ENCODE measurements around the gene GPRIN2.
"Not testable (repeated sequence)": the region's sequence is repeated elsewhere in the genome, so short reads cannot be mapped to it uniquely, and the experiment has no call there.

Gene GPRIN2

DNA sequence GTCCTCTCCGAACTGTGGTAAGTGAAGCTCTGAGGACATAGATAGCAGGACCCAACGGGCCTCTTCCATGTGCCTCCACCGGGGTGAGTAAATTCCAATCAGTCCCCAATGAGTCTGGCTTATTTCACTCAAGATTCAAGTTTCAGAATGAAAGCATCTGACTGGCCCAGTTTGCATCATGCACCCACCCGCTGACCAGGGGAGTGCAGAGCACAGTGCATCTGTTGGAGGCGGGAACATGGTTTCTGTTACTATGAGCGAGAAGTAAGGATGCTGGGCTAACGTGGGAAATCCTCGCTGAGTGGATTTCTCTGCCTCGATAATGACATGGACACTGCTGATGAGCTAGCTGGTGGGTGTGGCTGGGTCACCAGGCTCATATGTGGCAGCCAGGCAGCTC is 10.7 kb upstream of the GPRIN2 start:
- H3K4me3 ChIP-seq (ENCODE audit: low read depth, low read length): not testable (repeated sequence)

DNA sequence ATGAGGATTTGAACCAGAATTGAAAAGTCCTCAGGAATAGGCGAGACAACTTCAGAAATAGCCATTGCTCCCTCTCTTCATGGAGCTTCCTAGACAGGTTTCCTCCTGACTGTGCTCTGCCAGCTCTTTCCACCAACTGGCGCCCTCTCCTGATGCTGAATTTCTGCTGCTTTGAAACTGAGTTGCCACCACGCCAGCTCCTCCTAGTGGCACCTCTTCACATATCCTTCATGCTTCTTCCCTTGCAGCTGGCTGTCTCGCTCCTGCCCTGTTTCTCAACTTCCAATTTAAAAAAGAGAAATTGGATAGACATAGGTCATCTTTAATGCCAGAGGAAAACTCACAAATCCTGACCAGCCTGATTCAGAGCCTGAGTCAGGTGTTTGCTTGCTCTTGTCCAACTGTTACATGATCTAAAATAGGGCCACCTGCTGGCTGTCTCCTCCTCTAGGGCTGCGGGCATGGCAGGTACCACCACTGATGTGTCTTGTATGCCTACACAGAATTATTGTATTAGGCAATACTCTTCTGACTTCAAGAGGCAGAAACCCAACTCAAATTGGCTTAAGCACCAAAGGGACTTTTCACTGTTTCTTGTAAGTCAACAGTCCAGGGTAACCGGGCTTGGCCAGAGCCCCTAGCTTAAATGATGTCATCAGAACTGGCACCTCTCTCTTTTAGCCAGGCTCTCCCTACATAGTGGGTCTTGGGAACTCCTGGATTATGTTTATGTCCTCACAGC is 9.3 kb upstream of the GPRIN2 start:
- not testable (repeated sequence) for H3K4me3 ChIP-seq (ENCODE audit: low read depth, low read length)

DNA sequence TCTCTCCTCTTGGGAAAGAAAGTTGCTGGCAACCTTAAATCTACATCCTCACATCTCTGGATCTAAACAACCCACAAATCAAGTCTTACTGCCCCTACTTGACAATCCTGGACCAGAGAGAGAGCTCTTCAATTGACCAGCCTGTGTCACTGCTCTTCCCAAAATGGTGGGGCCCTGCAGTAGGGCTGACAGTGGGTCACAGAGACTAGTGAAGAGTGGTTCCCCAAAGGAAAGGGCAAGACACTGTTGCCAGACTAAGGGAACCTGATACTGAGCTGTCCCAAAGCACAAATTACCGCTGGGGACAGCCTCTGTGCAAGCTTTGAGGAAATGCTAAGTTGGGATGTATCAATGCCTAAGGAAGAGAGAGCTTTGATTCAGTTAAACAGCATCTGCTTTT is 4.5 kb upstream of the GPRIN2 start:
- no peak overlapping the region for H3K4me3 ChIP-seq (ENCODE audit: low read depth, low read length)

DNA sequence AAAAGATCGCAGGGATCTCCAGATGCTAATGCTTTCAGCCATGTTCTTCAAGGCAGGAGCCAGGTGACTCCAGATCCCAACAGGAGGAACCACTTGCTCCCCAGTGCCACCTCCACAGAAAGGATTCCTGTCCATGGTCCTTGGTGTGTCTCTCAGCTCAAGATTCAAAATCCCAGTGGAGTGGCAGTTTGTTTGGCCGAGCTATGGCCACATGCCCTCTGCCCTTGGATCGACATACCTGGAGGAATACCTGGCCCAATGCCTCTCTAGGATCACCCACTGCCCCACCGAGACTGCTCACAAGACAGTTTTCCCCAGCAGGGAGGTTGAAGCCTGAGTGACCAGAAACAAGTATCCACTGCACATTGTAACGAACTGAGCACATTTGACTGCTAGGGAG is 3.9 kb upstream of the GPRIN2 start:
- no peak overlapping the region for H3K4me3 ChIP-seq (ENCODE audit: low read depth, low read length)

DNA sequence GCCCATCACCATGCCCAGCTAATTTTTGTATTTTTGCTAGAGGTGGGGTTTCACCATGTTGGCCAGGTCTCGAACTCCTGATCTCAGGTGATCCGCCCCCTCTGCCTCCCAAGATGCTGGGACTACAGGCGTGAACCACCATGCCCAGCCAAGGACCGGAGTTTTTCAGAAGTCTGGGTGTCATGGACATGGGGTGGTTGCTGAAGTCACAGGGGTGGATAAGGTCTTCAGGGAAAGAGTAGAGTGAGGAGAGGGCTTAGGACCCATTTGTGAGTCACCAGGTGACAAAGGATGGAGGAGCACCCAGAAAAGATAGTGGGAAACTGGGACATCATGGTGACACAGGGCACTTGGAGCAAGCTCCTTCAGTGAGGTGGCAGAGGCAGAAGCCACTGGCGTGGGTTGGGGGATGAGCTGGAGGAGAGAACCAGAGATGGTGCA is 2.8 kb upstream of the GPRIN2 start:
- no peak overlapping the region for H3K4me3 ChIP-seq (ENCODE audit: low read depth, low read length)

DNA sequence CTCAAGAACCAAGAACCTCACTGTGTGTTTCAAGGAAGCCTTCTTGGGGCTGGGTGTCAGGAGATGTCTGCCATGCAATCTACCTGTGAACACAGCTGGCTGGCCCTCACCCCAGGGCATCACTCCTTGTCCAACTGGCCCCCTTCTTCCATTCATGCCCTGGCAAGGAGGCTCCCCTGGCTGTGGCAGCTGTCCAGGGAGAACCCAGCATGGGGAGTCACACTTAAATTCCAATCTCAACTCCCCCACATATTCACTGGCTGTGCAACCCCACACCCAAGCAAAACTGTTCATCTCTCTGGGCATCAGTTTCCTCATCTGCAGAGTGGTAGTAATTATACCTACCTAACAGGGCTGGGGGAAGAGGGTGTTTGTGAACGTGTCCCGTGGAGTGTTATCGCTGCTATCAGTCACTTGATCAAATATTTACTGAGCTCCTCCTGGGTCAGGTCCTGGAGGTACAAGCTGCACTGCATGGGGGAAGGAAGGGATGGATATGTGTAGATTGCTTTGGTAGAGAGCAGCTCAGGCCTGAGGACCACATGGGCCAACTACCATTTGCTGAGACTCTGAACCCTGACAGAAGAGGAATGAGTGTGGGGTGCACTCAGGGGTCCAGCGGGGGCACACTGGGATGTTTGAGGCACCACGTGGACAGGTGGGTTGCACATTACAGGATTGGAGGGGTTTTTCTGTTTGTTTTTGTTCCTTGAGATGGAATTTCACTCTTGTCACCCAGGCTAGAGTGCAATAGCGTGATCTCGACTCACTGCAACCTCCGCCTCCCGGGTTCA is 2.1 kb upstream of the GPRIN2 start:
- no peak overlapping the region for H3K4me3 ChIP-seq (ENCODE audit: low read depth, low read length)

DNA sequence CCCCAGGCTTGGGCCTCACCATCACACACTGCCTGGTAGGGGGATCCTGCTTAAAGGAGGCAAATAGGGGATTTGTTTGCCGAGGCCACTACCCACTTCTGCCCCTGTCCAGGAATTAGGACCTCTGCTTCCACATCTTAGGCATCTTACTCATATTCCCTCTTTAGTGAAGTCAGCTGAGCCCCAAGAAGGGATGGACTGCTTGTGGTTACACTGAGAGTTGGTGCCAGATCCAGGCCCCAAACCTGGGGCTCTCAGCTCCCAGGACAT is 1.6 kb upstream of the GPRIN2 start:
- H3K4me3 ChIP-seq (ENCODE audit: low read depth, low read length): no peak overlapping the region

DNA sequence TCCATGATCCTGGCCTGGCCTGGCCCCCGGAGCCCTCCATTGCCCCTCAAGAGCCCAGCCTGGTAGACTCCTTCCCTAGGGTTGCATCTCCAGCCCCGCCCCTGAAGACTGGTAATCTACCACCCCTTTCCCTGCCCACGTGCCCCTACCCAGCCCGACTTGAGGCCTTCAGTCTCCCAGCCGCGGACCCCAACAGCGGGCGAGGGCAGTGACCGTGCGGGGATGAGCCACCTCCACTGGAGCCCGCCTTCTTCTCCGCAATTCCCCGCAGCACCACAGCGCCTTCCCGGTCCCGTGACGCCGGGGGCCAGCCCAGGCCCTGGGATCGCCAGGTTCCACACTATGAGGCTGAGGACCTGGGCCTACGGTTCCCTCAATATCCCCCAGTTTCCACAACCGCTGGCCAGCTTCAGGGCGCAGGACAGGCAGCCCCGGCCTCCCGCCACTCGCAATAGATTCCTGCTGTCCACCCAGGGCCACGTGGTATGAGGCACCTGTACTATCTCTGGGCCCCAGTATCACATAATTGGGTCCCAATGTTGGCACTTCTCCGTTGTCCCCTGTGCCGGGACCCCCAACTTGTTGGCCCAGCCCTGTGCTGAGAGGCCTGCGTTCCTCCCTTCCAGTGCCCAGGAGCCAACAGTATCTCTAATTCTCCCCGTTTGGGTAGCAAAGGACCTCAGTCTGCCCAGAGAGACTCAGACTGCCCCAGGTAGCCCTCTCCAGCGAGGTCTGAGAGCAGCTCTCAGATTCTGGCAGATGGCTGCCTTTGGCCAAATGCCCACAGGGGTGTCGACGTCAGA is 1.1 kb upstream of the GPRIN2 start:
- H3K4me3 ChIP-seq (ENCODE audit: low read depth, low read length): no peak overlapping the region

DNA sequence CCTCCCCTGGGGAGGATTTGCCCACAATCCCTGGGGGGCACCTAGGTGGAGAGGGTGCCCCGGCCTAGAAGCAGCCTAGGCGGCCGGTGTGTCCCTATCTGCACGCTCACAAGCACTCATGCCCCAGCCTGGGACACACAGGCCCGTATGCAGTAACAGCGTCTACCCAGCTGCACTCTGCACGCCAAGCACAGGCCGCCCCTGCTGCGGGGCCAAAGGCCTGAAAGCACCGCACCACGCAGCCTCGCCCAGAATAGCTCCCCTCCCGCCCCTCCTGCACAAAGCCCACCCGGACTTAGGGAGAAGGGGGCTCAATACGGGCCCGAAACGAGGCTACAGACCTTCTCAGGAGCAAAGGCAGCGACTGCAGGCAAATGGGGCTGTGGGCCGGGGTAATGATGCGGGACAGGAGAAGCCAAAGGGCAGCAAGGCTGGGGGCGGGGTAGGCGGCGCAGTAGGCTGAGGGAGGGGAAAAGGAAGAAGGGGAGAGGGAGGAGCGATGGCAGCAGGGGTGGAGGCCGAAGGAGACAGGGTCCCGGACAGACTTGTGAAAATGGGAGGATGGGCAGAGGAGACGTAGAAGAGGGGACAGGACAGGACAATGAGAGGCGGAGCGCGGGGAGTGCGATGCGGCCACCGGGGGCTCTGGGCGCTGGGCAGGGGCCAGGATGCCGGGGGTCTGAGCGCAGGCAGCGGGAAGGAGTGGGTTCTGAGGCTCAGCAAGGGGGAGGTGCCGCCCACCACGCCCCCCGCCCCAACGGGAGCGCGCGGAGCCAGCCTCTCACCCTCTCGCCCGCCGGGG is 544 bp downstream of the GPRIN2 start:
- peak overlapping the region; percentile 86 for H3K4me3 ChIP-seq (ENCODE audit: low read depth, low read length)

DNA sequence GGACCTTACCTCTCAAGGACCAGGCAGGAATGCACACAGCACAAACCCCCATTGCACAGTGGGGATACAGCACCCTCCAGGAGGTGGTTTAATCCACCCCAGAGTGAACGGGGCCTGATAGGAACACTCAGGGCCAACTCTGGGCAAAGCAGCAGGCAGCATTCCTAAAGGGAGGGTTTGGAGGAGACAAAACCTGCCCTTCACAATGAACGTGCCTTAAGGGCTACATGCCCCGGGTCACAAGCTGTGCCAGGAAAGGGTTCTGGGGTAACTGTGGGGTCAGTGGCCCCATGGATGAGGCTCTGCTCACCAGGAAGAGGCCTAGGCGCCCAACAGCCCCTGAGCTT is 1.1 kb downstream of the GPRIN2 start:
- peak overlapping the region; percentile 86 for H3K4me3 ChIP-seq (ENCODE audit: low read depth, low read length)

DNA sequence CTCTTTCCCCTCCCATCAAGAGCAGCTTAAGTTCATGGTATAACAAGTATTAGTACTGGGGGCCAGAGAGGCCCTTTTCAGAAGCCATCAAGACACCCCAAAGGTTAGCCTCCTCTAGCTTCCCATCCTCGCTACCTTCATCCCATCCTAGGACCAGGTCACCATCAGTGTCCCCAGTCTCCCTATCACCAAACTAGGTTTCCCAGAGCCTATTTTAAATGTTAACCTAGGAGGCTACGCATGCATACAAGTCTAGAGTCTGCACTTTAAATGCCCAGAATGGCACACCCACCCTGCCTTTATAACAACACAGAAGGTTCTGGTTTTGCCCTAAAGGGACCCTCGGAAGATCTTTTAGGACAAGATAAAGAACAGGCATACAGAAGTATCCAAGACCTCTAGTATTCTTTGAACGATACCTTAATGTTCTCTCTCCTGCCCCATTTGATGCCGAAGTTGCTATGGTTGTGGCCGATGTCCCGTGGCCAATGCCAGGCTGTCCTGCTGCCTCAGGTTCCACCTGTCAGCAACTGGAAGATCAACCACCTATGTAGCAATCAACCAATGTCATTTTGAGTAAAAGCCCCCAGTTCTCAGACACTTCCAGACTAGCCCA is 2.2 kb downstream of the GPRIN2 start:
- H3K4me3 ChIP-seq (ENCODE audit: low read depth, low read length): no peak overlapping the region

DNA sequence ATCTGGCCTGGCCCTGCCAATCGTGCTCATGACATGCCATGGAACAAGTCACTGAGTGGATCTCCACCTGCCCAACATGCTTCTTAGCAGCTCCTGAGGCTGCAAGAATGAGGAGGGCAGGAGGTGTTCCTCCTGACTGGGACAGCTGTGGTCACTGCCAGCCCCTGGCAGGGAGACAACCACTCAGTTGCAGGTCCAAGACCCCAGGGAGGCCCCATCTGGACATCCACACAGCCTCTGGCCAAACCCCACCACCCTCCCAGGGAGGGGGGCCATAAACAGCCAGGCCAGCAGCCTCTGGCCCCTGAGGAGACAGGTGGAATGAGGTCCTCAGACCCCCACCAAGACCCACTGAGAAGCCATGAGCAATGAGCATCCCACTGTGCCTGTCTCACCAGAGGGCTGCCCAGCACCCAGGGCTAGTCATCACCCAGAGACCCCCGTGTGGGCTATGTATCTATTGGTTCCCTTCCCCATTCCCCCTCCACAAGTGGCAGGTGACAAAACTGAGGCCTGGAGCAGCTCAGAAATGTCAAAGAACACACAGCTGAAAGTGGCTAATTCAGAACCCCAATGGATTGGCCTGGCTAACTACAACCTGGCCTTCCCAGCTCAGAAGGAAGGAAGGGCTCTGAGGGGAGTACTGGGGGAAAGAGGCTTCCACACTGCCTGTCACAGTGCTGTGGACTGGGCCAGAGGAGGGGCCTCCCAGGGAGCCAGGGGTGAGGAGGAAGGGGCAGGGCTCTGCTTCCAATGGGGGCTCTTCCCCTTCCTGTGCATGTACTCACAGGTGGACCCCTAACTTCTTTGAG is 3.0 kb downstream of the GPRIN2 start:
- H3K4me3 ChIP-seq (ENCODE audit: low read depth, low read length): no peak overlapping the region

DNA sequence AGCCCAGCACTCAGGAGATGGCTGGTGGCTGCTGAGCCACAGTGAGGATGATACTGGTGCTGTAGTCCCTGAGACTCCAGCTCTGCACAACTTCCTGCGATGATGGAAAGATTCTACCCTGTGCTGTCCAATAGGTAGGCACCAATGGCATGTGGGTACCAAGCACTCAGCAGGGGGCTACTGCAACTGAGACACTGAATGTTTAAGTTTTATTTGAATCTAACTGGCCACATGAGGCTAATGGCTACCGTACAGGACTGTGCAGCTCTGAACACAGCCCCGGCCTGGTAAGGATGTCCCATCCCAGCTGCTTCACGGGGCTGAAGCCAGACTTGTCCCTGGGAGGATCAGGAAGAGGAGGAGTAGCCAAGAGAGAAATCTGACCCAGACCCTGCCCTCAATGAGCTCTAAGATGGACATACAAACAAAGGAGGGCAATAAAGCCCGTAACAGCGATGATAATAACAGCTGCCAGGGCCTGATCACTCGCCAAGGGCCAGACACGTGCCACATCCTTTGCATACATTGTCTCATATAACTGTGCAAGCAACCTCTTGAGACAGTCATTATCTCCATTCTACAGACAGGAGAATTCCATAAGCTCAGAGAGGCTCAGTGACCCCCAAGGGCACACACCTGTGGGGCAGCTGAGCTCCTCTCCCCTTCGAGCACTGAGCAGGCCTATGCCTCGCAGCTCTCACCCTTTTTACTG is 3.8 kb downstream of the GPRIN2 start:
- no peak overlapping the region for H3K4me3 ChIP-seq (ENCODE audit: low read depth, low read length)

DNA sequence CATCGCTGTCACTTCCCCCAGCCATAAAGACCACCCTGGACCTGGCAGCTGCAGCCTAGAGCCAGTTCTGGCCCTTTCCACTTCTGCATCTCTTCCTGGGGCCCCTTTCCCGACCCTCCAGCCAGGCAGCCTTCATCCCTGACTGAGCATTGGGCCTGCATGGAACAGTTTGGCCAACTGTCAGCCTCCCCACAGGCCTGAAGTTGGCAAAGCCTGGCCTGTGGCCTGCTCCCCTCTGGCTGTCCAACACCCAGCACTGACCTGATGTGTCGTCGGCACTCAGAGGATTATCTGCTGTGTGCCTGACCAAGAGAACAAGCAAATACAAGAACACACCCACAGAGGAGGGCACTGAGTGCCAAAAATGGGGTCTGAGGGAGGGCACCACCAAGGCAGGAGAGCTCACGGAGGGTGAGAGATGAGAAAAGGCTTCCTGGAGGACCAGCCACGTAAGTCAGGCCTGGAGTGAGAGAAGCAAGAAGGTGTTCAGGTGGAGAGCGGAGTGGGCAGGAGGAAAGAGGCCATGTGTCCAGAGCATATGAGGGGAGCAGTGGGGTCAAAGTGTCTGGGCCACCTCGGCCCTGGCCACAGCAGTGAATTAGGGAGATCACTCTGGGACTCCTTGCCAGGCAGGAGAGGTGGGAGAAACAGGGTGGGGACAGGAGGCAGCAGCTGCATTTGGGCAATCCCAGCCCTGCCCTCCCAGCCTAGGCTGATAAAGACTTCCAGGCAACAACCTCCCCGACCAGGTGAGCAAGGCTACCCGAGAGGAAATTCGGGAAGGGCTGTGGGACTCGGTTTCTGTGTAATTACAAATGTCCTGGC is 4.5 kb downstream of the GPRIN2 start:
- H3K4me3 ChIP-seq (ENCODE audit: low read depth, low read length): no peak overlapping the region

DNA sequence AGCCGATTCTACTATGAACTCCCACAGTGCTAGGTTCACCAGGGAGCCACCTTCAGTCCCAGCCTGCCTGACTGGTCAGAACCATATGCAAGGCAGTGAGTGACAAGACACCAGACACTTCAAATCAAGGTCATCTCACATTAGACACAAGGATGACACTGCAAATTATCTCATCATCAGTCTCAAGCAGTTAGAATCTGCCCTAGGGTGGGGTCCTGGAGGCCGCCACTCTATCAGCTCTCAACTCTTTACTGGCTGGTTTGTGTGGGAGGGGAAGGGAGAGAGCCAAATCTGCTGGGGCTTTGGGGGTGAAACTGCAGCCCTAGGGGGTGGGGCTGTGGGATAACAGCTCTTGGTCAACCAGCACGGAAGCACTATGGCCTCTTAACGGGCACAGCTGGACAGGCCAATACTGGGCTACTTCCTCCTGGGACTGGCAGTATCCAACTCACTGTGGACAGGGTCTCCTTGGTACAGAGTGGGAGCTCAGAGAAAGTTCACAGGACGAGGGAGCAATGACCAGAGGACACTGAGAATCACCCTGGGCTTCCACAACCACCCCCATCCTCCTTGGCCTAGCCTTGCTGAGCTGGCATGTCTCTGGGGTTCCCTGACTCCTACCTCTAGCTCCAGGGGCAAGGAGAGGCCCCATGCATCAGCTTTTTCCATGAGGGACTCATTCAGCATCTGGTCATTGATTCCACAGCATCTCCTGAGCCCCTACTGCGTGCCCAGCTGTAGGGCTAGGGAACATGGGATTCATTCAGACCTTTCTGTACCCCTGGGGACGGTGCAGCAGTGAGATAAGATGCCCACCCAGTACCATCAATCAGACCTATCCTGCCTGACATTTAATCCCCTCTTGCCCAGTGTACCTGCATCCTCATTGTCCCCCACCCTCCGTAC is 5.4 kb downstream of the GPRIN2 start:
- H3K4me3 ChIP-seq (ENCODE audit: low read depth, low read length): no peak overlapping the region

DNA sequence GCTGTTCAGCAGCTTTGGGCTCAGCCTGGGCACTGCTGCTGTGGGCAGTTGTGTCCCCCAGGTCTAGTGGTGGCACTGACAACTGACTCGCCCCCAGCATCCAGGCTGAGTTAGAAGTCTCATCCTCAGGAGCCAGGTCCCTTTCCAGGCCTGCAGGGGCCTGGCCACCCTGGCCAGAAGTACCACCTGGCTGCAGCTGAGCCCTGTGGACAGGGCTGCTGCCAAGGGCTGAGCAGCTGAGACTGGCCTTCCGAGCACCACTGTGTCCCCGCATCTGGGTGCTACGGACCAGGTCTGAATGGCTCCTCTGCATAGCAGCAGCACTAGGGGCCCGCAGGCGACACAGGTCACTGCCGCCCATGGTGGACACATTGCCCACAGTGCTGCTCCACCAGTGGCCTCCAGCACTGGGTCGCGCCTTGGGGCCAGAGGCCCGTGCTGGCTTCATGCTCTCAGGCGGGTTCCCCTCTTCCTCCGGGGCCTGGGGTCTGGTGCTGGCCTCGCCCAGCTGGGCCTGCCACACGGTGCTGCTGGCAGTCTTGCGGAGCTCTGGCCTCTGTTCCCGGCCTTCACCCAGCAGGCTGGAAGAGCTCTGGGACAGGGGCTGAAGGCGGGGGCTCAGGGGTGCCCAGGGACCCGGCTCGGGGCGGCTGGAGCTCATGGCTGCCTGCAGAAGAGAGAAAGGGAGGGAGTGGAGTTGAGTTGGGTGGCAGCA is 6.2 kb downstream of the GPRIN2 start:
- H3K4me3 ChIP-seq (ENCODE audit: low read depth, low read length): no peak overlapping the region

Measured in iPS-11a (cell line).